HG02981 (cell line): Measurements from ENCODE around the gene GATD1.
A peak's percentile ranks its signal among the peaks of the same experiment; 100 is the strongest.
"Not testable (repeated sequence)": the region's sequence is repeated elsewhere in the genome, so short reads cannot be mapped to it uniquely, and the experiment has no call there.

ENCODE experiments used
- ATAC-seq: cut with Tn5 transposase; IDR thresholded peaks from one replicate; pipeline ENCODE4 v1.9.1; 2021; ENCODE audit warnings: mild to moderate bottlenecking, moderate library complexity; ENCODE audit not compliant: unreplicated experiment

The GATD1 gene

DNA sequence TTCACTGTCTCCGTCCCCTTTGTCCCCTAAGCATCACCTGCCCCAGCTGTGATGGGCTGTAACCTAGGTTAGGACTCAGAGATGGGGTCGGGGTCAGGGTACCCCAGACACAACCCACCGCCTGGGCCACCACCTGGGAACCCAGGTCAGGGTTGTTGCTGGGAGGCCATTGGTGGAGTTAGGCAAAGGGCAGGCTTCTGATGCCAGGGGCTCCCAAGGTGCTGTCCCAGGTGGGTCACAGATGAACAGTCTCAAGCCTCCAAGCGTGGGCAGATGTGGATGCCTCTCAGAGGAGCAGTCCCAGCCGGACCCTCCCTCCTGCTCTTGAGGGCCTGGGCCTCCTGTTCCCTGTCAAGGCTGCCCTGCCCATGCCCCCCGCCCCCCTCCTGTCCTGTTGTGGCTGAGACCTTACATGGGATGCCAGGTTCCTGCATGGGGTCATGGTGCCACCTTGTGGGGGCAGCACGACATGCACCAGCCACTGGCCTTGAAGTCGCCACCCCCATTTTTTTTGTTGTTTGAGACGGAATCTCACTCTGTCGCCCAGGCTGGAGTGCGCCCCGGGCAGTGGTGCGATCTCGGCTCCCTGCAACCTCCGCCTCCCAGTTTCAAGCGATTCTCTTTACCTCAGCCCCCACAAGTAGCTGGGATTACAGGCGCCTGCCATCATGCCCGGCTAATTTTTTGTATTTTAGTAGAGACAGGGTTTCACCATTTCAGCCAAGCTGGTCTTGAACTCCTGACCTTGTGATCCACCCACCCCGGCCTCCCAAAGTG lies 12.1 kb downstream of the GATD1 start:
- no peak for ATAC-seq

DNA sequence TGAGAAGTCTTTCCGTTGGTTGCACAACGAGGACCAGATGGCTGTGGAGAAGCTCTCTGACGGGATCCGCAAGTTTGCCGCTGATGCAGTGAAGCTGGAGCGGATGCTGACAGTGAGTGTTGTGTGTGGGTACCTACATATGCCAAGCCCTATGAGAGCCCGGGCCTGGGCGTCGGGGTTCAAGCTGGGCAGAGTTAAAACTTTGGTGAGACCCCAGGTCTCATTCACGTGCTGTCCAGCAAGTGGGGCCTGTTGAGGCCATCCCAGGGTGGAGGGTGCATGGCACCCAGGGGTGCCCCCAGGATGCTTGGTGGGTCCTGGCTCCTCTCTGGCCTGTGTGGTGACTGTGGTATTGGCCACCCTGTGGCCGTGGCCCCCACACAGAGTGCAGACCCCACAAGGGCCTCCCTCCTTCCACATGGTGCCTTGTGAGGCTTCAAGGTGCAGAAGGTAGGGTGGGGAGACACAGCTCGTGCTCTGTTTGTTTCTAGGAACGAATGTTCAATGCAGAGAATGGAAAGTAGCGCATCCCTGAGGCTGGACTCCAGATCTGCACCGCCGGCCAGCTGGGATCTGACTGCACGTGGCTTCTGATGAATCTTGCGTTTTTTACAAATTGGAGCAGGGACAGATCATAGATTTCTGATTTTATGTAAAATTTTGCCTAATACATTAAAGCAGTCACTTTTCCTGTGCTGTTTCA lies 12.8 kb downstream of the GATD1 start:
- ATAC-seq: no peak

DNA sequence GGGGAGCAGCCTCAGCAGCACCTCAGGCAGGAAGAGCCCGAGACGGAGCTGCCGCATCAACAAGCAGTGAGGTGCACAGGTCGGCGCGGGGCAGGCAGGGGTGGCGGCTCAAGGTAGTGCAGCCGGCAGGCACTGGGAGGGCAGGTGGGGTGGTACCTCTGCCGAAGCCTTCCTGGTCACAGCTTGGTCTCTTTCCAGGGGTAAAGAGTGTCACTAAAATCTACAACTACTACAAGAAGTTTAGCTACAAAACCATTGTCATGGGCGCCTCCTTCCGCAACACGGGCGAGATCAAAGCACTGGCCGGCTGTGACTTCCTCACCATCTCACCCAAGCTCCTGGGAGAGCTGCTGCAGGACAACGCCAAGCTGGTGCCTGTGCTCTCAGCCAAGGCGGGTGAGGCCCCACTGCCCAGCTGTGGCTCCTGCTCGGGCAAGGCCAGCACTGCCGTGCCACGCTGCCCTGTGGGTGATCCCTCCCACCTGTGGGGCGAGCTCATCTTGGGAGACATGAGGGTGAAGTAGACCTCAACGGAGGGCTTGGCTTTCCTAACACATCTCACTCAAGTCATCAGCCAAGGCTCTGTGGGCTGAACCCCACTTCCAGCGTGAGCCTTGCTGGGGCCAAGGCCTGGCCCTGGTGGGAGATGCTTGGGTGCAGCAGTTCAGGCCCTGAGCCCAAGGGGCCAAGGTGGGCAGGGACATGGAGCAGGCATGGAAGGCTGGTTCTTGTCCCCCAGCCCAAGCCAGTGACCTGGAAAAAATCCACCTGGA lies 13.6 kb downstream of the GATD1 start:
- ATAC-seq: no peak

DNA sequence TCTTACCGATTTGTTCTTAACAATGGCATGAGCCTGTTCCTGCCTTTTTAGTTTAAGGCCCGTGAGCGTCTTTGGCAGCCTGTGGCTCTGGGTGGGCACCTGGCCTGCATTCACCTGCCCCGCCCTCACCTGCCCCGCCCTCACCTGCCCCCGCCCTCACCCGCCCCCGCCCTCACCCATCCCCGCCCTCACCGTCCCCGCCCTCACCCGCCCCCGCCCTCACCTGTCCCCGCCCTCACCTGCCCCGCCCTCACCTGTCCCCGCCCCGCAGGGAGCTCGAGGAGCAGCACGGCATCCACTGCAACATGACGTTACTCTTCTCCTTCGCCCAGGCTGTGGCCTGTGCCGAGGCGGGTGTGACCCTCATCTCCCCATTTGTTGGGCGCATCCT lies 14.2 kb downstream of the GATD1 start:
- no peak for ATAC-seq

DNA sequence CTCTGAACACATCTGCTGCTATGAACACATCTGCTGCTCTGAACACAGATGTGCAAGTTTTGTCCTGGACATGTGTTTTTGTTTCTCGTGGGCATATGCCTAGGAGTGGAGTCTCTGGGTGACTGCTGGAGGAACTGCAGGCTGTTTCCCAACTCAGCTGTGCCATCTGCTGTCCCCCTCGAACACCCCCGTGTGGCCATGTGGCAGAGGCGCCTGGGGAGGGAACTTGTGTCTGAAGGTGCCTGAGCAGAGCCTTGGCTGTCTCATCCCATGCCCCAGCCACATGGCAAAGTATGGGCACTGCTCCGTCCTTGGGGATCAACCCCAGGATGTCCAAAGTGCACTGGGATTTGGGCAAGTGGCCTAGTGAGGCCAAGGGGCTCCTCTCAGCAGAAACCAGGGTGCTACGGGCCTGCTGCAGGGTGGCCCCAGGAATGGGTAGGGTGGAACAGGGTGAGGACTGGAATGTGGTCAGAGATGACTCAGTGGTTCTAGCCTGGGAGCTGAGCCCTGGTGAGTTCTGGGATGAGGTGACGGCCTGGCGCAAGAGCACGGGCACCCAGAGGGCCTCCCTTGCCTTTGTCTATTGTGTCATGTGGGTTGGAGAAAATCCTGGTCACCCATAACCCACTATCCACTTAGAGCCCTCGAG lies 14.7 kb downstream of the GATD1 start:
- ATAC-seq: no peak

DNA sequence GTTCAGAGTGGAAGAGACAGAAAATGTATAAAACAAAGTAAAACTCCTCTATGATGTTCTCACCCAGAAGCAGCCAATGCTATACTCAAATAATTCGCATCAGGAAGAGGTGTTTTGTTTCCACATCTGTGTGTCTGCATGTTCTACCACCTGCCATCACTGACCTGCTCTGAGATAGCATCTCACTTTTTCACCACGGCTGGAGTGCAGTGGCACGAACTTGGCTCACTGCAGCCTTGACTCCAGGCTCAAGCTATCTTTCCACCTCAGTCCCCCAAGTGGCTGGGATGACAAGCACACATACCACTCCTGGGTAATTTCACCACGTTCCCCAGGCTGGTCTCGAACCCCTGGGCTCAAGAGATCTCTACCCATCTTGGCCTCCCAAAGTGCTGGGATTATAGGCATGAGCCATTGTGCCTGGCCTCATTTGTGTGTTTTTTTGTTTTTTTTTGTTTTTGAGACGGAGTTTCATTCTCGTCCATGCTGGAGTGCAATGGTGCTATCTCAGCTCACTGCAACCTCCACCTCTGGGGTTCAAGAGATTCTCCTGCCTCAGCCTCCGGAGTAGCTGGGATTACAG lies 15.7 kb downstream of the GATD1 start:
- no peak for ATAC-seq

DNA sequence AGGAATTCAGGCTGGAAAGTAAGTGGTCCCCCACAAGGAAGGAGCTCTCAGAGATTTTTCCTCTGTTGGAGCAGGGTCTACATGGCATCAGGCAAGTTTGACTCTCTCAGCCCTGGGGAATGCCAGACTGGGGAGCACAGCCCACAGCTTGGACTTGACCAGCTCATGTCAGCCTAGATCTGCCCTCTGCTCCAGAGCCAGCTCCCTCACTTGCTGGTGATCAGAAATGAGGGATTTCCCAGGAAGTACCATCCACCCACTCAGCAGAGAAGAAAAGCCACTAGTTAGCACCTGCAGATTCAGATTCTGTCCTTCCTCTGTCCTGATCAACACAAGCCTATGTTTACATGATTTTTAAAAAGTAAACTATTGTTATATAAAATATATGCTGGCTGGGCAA lies 17.1 kb downstream of the GATD1 start:
- ATAC-seq: no peak

DNA sequence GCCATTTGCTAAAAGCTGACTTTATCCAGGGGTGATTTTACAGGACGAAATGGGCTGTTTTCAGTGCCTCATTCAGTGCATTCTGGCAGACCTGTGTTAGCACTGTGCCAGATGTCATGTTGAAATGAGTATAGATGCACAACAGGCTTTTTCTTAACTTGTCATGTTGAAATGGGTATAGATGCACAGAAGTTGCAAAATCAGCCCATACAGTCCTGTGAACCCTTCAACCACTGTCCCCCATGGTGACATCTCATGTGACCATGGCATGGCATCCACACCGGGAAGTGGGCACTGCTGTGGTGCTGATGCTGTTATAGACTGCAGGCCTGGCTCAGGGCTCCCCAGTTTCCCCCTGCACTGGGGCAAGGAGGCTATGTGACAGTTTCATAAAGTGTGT lies 27.6 kb downstream of the GATD1 start:
- no peak for ATAC-seq

DNA sequence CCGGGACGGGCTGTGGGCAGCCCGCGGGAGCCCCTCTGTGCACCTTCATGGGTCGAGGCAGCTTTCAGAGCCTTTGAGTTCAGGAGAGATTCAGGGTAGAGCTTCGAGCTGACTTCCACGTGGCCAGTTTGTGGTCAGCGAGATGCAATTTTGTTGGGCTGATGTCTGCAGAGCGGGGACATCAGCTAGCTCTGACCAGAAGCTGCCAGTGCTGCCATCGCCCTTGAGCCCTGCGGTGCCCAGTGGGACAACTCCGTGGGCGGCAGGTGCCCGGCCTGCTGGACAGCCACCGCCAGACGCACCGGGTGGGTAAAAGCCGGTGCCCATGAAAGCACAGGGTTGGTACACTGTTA lies 29.3 kb downstream of the GATD1 start:
- peak; percentile 7 for ATAC-seq

DNA sequence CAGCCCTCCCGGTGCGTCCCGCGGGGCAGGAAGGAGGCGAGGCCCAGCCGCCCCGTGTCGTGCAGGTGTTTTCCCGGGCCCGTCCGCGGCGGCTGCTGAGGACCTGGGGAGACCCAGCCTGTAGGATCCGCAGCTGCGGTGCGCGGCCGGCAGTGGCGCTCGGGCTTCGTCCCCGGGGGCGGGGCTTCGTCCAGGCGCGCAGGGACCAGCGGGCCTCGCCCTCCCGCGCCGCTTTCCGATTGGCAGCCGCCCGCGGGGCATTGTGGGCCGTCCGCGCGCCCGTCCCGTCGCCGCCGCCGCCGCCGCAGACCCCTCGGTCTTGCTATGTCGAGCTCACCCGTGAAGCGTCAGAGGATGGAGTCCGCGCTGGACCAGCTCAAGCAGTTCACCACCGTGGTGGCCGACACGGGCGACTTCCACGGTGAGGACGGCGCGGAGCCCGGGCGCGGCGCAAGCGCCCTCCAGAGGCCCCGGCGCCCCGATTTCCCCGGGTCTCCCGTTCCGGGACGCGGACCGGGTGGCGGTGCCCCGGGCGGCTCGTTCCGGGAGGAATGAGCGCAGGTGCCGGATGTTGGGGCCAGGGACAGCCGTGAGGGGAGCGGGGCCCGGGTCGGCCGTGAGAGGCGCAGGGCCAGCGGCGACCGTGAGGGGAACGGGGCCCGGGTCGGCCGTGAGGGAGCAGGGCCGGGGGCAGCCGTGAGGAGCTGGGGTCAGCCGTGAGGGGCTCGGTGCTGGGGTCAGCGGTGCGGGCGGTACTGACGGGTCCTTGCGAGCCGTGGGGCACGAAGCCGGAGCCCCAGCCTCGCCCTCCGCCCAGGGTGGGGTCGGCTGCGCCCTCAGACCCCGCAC lies 29.9 kb downstream of the GATD1 start, which contains the start of gene TALDO1:
Gene TALDO1, plus strand, starts transcription at position 307 of the 849 bp plus-strand sequence. Its CDS starts 18 bp downstream, at position 325.
- ATAC-seq: peak; percentile 90

DNA sequence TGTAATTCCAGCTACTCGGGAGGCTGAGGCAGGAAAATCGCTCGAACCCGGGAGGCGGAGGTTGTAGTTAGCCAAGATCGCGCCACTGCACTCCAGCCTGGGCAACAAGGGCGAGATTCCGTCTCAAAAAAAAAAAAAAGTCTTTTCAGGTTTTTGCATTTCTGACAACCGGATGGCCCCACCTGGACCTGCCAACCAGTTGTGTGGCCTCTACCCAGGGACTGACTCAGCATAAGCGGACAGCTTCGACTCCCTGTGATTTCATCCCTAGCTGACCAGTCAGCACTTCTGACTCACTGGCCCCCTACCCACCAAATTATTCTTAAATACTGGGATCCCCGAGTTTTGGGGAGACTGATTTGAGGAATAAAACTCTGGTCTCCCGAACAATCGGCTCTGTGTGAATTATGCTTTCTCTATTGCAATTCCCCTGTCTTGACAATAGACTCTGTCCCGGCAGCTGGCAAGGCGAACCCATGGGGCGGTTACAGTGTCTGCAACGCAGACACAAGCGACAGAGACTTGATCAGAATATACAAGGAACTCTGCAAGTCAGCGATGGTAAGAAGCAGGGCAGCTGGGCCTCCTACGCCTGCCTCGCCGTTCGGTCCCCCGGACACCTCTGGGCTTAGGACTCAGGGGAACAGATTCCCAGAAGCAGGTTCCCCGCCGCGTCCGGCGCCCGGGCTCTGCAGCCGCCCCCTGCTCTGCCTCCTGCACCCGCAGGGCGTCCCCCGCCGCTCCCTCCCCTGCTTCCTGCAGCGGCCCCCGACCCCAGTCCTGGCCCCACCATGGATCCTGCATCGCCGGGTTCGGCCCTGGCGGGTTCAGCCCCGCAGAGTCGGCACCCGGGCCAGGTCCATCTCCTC lies 30.8 kb downstream of the GATD1 start:
- peak; percentile 31 for ATAC-seq

DNA sequence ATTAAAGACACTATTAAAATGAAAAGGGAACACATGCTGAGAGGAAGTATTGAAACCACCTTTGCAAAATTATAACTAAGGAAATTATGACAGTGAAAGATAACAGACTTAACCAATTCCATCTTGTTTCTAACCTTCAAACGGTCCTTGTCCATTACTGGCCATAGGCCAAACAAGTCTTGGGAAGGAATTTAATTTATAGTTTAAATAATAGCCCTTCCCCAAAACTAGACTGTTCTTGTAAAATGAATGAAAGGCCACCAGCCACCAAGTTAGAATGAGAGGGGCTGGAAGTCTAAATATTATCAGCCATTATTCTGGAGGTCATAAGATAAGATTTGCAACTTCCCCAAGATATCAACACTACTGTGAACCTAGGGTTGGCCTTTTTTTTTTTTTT lies 31.9 kb downstream of the GATD1 start:
- no peak for ATAC-seq

DNA sequence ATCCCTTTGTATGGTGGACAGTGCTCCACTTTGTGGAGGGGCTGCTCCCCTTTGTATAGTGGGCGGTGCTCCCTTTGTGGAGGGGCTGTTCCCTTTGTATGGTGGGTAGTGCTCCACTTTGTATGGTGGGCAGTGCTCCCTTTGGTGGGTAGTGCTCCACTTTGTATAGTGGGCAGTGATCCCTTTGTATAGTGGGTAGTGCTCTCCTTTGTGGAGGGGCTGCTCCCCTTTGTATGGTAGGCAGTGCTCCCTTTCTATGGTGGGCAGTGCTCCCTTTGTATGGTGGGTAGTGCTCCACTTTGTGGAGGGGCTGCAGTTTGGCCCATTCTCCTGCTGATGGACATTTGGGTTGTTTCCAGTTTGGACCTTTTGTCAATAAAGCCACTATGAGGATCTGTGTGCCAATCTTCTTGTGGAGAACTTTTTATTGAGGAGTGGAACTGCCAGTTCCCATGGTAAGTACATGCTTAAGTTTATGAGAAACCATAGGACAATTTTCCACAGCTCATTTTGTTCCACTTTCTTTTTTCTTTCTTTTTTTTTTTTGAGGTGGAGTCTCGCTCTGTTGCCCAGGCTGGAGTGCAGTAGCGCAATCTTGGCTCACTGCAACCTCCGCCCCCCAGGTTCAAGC lies 34.6 kb downstream of the GATD1 start:
- ATAC-seq: no peak

DNA sequence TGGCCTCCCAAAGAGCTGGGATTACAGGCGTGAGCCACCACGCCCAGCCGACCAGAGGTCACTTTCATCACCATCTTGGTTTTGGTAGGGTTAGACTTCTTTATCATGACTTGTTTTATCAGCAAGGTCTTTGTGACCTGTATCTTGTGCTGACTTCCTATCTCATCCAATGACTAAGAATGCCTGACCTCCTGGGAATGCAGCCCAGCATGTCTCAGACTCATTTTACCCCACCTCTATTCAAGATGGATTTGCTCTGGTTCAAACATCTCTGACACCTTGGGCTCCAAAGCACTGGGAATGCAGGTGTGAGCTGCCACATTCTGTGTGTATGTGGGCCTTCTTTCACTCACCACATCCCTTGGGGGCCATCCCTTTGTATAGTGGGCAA lies 35.1 kb downstream of the GATD1 start:
- ATAC-seq: no peak

DNA sequence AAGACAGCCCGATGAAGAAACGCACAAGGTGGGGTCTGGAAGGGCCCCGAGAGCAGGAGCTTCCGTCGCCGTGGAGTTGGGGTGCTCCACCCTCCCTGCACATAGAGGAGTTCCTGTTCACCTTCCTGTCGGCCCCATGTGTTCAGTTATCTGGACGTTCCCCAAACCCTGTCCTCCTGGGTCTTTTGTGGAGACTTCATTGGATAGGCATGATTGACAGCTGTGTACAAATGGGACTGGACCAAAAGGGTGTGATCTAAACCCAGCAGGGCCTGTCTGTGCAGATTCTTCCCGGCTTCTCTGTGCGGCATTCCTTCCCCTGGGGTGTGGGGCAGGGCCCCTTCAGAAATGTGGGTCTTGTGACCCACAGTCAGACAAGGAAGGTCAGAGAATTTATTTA lies 39.4 kb downstream of the GATD1 start:
- ATAC-seq: not testable (repeated sequence)

DNA sequence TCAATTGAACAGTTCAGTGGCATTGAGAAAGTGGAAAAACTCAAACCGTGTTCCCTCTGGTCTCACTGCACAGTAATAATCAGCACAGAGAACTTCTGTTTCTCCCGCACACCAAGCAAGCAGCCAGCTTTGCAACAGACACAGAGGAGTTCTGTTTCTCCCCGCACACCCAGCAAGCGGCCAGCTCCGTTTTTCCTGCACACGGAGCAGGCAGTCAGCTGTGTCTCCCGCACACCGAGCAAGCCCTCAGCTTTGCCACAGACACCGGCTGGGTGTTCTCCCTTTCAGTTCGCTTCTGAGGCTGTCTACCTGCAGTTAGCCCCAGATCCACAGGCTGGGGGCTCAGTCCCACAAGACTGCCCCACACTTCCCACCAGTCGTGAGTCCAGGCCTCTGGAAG lies 39.9 kb downstream of the GATD1 start:
- ATAC-seq: no peak

DNA sequence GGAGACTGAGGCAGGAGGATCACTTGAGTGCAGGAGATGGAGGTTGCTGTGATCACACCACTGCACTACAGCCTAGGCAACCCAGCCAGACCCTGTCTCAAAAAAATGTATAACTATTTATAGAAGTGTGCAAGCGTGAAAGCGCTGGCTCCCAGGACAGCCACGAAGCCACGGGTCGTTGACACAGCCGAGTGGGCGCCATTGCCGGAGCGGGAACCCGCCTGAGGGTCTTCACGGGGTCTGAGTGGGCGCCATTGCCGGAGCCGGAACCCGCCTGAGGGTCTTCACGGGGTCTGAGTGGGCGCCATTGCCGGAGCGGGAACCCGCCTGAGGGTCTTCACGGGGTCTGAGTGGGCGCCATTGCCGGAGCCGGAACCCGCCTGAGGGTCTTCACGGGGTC lies 42.7 kb downstream of the GATD1 start:
- not testable (repeated sequence) for ATAC-seq

DNA sequence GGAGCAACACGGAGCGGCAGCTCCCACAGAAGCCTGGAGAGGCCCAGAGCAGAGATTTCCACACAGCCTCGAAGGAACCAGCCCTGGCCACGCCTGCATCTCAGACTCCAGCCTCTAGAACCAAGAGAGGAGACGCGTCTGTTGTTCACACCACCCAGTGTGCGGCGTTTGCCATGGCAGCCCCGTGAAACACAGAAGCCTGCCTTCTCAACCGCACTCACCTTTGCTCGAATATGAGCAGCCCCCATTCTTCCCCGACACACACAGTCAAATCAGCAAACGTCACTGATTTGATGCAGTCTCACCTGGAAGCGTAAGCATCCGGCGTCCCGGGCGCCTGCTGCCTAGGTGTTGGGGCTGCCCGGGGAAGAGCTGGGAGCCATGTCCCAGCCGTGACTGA lies 44.2 kb downstream of the GATD1 start:
- no peak for ATAC-seq
